Measurements from ENCODE around the gene TNRC18. TPM values are rescaled to one million over a fixed set of nuclear protein-coding genes. Genes with fewer than 3 reads are reported as not detected.

Gene TNRC18
- total and polyA plus RNA-seq, 2 of the 8 experiments (the other 6 are each of a cell fraction or from before 2014, with no cell fraction given) = 1.7 to 8.6 TPM

- TF ChIP-seq CHD7 (IDR thresholded peaks at IDR 0.05; ENCODE audit: insufficient replicate concordance, low read length) (no peak), YY1 (IDR thresholded peaks at IDR 0.05; ENCODE audit: low read depth, low read length) (no peak), NANOG (IDR thresholded peaks at IDR 0.05; ENCODE audit: insufficient read depth, low read depth, low read length, poor library complexity, severe bottlenecking) (no peak), CTBP2 (IDR thresholded peaks at IDR 0.05; ENCODE audit: borderline replicate concordance, insufficient read depth, insufficient read length, low read length) (no peak), RBBP5 (IDR thresholded peaks at IDR 0.05; ENCODE audit: borderline replicate concordance, low read depth, low read length) (no peak)
Observed at GRCh38 chr7:5431560-5432015, 8.0 kb upstream of the TNRC18 start (continued).
